Amniotic stem cell (primary cell): ENCODE results near the gene AKAP13.

Experiments
- DNase-seq: peaks from one replicate; lab custom pipeline; 2025; lab: John Stamatoyannopoulos, UW

The AKAP13 gene

DNA sequence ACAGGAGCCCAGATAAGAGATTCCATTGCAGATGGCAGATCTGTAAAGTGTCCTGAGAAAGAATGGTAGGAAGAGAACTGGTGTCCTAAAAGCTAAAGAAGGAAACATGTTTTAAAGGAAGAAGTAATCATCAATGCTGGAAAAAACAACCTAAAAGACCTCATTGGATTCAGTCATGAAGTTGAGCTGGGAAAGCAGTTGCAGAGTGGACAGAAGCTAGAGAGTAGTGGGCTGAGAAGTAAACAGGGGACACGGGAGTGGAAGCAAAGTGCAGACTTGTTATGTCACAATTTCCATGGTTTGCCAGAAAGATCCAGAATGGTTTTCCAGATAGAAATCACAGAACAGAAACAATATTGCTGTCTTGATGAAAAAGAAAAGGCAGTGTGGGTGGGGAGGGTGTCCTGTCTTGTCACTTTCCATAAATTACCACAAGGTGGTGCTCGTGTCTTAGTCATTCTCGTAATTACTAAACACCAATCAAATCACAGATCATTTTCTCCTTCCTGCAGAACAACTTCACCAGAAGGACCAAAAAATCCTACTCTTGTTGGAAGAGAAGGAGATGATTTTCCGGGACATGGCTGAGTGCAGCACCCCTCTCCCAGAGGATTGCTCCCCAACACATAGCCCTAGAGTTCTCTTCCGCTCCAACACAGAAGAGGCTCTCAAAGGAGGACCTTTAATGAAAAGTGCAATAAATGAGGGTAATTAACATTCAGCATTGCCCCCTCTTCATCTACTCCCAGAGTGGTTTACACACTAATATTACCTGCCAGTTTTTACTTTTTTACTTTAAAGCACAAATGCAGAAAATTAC lies 349.8 kb downstream of the AKAP13 start:
- DNase-seq: no peak

DNA sequence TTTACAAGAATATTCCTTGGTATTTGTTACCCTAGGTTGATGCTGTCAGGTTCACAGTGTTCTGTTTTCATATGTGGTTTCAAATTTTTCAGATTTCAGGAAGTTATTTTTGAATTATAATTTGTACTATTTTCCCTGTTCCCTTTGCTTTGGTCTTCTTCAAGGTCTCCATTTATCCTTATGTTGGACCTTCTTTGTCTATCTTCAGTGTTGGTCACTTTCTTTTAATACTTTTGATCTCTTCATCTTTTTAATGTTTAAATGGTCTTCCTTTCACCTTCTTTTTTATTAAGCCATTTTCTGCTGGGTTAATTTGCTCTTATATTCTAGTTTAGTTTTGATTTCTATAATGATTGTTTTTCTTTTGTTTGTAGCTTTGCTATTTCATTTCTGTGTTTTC lies 353.0 kb downstream of the AKAP13 start:
- DNase-seq: no peak

DNA sequence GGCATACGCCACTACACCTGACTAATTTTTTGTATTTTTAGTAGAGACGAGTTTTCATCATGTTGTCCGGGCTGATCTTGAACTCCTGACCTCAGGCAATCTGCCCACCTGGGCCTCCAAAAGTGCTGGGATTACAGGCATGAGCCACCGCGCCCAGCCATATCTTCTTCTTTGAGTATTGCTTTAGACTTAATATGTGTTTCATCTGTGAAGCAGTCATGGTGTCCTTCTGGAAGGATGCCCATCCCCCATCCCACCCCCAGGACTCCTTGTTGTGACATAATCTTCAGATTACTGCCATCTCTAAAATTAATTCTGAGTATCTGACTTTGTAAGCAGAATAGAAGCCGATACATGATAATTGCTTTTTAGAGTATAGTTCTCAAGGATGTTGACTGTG lies 356.7 kb downstream of the AKAP13 start:
- no peak for DNase-seq

DNA sequence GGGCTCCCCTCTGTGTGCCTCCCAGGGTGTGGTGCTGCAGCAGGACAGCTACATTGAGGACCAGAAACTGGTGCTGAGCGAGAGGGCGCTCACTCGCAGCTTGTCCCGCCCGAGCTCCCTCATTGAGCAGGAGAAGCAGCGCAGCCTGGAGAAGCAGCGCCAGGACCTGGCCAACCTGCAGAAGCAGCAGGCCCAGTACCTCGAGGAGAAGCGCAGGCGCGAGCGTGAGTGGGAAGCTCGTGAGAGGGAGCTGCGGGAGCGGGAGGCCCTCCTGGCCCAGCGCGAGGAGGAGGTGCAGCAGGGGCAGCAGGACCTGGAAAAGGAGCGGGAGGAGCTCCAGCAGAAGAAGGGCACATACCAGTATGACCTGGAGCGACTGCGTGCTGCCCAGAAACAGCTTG lies 360.6 kb downstream of the AKAP13 start:
- DNase-seq: no peak

DNA sequence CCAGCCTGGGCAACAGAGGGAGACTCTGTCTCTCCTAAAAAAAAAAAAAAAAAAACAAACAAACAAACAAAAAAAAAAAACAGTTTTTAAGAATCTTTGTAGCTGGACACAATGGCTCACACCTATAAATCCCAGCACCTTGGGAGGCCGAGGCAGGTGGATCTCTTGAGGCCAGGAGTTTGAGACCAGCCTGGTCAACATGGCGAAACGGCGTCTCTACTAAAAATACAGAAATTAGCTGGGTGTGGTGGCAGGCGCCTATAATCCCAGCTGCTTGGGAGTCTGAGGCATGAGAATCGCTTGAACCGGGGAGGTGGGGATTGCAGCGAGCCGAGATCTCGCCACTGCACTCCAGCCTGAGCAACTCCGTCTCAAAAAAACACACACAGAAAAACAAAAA lies 361.3 kb downstream of the AKAP13 start:
- DNase-seq: no peak

DNA sequence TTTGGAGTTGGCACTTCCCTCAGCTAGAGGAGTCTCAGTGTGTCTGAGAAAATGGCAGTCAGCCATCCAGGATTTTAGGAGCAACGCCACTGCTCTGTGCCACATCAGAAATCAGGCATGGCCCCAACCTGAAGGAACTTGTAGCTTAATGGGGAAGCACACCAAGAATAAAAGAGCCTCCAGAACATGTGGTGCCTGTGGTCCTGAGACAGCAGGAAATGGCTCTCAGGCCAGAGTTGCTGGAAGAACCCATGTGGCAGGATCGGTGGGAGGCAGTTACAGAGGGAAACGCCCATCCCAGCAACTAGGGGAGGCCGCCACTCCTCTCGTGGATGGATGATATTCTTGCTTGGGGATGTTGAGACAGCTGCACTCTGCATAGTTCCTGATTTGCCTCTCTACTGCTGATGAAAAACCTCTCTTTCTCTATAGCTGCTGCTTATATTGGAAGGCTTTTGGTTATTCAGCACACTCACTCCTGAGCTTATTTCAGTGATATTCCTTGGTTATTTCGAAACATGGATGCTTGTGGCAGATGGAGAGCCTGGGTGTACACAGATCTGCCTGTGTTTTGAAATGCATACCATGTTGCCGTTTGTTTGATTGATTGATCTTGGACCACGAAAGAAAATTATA lies 361.9 kb downstream of the AKAP13 start:
- DNase-seq: no peak

DNA sequence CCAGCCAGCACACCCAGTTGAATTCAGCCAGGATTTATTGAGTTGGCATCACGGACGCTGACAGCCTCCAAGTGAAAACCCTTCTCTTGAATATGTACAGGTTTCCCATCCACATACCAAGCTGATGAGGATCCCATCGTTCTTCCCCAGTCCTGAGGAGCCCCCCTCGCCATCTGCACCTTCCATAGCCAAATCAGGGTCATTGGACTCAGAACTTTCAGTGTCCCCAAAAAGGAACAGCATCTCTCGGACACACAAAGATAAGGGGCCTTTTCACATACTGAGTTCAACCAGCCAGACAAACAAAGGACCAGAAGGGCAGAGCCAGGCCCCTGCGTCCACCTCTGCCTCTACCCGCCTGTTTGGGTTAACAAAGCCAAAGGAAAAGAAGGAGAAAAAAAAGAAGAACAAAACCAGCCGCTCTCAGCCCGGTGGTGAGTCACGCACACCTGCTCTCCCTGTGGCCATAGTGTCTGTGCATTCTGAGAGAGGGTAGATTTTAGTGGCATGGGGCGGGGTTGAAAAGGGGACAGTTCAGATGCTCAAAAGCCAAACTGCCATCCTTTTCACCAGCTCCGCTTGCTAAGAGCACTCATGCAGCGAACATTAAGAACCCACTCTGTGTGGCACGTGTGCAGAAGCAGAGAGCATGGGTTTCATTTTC lies 363.1 kb downstream of the AKAP13 start:
- no peak for DNase-seq

DNA sequence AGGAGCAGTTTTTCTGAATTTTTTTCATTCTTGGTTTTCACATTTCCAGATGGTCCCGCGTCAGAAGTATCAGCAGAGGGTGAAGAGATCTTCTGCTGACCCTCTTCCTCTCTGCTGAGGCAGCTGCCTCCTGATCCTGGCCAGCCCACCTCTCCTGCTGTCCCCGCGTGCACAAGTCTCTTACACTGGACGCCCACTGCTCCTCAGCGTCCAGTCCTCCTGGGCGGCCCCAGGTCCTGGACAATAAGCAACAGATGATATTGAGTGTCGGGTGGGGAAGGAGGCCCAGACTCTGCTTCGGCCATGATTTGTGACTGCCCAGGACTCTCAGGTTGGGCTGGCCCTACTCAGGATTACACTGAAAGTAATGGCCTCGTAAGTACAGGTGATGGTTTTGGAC lies 364.2 kb downstream of the AKAP13 start:
- no peak for DNase-seq

DNA sequence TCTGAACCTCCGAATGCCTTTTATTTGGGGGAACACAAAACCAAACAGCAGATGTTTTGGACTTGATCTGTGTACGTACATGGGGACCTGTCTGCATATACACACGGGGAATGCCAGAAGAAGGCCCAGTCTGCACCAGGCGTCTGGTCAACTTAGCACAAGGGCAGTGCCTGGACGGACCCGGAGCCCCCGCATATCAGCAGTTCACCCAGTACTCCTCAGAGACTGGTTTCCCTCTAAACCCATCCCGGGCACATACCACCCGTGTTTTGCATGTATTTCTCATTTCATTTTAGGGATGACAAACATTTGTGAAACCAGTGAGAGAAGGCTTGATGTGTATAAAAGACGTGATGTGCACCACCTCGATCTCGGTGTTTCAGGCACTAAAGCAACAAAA lies 364.6 kb downstream of the AKAP13 start:
- DNase-seq: no peak

DNA sequence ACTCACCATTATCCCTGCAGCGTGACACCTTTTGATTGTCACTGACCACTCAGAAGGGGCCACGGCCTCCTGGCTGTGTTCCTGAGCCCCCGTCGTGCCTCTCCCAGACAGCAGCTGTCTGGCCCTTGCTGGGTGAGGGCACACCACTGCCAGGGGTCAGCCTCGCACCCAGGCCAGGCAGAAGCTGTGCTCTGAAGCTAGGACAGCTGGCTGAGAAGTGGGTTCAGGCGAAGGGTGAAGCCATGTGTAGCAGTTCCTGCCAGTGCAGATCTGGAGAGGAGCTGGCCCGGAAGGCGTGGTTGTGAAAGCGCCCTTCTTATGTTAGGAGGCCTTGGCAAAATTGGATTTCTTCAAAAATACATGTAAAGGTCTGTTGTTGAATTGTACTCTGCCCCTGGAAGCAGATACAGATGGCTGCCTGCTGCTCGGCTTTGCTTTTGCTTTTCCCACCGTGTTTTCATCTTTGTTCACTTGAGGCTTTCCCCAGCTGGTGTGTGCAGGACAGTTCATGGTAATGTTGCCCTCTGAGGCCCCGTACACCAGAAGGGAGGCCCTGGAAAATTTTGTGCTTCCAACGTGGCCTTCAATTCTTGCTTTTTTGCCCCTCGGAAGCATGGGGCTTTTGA lies 365.2 kb downstream of the AKAP13 start:
- DNase-seq: no peak

DNA sequence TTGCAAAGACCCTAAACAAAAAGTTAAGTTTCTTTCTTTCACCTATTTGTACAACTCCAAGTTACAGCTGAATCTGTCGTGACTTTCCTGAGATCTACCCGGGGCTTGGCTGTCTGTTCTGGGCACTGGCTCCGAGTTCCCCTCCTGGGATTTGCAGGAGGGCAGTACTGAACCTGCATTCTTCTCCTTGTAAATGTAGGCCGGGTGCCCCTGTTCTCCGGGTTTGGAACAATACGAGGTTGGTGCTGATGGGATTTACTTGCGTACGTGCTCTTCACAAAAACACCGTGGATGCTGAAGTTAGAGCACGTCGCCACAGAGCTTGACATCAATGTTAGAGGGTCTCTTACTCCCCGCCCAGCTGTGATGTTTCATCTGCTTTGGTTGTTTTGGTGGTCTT lies 366.2 kb downstream of the AKAP13 start:
- no peak for DNase-seq

DNA sequence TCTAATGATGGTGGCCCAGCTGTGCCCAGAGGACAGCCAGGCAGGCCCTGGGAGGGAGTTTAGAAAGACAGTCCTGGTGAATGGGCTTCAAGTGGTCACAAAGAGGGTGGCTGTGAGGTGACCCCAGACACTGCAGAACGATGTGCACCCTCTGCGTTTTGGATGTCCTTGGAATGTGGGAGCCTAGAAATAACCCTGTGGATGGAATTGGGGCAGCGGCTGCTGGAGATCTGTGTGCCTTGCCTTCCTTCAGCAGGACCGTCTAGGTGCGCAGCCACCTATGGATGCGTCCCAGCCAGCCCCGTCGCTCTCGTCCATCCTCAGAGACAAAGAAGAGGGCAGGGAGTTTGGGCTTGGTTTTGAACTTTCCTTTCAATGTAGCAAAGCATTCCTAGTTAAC lies 367.8 kb downstream of the AKAP13 start:
- DNase-seq: no peak

DNA sequence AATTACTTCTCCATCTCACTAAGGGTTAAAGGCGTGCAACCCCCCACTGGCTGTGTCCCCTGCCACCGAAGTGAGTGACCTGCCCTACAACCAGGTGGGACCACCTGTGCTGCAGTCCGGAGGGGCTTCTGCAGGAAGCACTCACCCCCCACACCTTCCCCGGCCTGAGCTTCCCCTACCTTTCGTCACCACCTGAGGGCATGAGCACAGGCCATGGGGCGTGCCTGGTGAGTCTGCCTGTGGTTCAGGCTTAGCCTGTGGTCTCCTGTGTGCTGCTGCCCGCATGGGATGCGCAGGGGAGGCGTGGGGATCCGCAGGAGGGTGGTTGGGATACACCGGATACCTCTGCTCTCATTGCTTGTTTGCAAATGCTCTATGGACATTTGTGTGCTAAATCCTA lies 368.3 kb downstream of the AKAP13 start:
- no peak for DNase-seq

DNA sequence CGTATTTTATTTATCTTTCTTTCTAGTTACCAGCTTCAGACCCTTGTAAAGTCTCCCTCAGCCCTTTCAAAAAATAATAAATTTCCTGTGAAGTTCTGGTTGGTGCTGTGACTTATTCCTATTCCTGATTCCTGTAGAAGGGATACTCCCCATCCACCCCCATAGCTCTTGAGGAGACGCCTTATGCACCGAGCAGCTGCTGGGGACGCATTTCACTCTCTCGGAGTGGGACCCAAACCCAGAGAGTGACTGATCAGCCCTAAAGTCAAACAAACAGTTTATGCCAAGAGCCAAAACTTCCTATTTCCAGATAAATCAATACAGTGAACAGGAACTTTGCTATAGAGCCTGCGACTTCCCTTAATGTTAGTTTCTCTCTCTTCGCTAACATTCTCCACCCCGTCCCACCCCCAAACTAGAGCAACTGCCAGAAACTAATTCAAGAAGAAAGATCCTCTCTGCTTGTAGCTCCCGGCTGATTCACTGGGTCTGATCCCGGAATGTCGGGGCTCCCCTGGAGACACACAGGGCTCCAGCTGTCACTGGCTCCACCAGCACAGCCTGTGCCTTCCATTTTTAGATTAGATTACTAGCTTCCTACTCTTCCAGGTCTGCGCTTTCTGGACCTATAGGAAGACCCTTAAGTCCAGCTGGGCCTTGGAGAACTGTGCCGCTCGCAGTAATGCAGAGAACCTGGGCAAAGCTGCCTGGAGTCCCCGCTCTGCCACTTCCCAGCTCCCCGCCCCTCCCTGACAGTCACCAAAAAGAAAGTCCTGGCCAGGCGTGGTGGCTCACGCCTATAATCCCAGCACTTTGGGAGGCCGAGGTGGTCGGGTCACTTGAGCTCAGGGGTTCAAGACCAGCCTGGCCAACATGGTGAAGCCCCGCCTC lies 369.1 kb downstream of the AKAP13 start:
- DNase-seq: no peak

DNA sequence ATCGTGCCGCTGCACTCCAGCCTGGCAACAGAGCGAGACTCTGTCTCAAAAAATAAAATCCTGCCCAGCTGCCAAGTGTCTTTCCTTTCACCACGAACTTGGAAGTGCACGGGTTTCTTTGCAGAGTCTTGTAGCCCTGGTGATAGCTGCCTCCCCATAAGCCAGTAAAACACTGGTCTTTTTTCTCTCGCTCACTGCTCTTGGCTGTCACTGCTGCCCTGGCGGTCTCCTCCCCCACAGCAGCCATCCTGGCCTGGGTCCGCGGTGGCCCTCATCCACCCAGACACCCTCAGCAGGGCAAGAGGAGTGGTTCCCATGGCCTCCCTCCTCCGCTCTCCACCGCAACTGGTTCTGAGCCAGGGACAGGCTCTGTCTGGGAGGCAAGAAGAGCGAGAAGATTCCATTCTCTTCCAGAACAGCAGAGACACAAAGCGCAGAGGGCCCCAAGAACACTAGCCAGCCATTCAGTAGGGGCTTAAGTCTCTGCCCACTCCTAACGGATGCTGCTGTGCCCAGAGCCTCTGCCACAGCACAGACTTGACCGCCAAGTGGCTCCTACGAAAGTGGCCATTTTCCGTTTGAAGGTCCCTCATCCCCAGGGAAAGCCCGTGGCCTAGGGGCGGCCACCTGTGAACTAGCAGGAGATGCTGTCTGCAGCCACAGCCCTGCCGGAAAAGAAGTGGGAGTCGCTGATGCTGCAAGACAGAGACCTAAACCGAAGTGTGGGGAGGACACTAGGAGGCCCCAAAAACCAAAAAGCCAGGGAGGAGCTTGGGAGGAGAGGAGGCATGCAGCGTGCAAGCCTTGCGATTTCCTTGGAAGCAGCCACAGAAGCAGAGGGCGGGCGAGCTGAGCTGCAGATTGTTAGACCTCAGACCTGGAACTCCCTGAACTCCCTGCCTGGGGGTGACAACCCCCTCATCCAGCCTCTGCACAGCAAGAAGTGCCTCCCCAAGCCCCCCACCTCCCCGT lies 370.2 kb downstream of the AKAP13 start:
- no peak for DNase-seq

DNA sequence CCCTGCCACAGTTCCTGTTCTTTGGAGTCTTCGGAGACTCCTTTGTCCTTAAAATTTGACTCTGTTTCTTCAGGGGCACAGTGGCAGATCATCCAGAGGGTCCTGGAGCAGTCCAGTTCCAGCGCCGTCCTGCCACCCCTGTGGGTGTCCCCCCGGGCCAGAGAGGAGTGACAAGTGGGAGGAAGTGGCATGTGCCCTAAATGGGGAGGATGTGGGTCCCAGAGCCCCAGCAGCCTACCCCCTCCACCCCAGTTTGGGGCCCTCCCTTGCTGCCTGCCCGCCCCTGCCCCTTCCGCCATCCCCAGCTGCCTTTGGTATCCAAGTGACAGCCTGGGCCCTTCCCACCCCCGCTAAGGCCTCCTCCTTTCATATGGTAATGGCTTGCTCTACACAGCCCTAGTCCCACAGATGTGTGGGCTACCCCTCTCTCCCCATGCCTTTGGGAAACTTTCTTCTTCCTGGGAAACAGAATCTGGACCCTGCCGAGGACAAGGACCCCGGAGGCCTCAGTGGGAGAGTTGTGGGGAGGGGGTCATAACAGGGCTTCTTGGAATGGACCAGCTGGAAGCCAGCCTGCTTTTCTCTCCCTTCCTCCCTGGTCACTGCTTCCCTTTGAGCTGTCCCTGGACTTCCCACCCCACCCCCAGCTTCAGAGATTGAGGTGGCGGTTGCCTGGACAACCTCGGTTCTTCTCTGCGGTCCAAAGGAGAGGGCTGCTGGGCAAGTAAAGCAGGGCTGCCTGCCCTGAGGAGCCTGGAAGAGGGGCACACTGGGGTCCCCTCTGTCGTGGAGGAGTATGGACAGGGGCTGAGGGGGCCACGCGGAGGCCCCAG lies 371.1 kb downstream of the AKAP13 start:
- DNase-seq: no peak

DNA sequence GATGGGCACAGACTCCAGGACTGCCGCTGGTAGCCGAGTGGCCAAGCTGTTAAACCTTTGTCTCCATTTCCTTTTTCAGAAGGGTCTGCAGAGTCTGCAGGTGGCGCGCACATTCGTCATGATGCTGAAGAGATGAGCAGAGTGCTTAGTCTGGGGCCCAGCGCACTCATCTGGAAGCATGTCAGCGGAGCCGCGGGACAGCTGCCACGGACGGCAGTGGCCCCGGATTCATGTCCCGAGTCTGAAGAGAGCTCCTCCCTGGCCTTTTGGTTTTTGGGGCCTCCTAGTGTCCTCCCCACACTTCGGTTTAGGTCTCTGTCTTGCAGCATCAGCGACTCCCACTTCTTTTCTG lies 371.7 kb downstream of the AKAP13 start:
- DNase-seq: no peak

DNA sequence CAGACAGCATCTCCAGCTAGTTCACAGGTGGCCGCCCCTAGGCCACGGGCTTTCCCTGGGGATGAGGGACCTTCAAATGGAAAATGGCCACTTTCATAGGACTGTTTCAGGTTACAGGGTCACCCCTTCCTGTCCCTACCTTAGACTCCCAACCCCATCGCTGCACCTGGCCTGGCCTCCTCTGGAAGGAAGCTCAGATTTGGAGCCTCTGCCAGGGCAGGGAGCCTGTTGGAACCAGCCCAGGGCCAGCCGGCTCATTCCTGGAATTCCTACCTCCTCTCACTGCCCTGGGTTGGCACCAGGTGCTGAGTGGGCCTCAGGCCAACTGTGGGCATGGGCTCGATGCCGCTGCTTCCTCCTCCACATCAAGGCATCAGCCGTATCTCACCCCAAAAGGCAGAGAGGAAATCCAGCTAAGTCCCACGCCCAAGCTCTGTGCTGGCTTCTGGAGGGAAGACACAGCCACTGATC lies 372.1 kb downstream of the AKAP13 start:
- DNase-seq: no peak

DNA sequence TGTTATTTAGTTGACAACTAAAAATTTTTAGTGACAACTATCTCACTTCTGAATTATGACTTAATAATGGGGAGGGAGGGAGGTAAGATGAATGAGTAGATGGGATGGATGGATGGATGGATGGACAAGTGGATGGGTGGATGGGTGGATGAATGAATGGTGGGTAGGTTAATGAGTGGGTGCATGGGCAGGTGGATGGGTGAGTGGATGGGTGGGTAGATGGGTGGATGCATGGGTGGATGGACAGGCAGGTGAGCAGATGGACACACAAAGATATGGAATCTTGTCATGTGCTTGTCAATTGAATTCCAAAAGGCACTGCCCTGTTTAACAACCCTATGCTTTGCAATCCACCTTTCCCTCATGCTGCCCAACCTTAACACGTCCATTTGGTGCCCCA lies 372.9 kb downstream of the AKAP13 start:
- no peak for DNase-seq
